Measurements from ENCODE around the gene ULK3.

The ULK3 gene

GRCh38 chr15:74786551-74787165 is 56.3 kb downstream of the ULK3 start (continued):
- no peak for TF ChIP-seq ZBTB20 (tag by site-specific recombination; IDR thresholded peaks at IDR 0.05)
- peak; percentile 85 for TF ChIP-seq ZFP69B (tag by site-specific recombination; IDR thresholded peaks at IDR 0.05)
- TF ChIP-seq KLF1 (tag by site-specific recombination; IDR thresholded peaks at IDR 0.05), result peak; percentile 89
- no peak for TF ChIP-seq ZNF24 (tag by site-specific recombination; IDR thresholded peaks at IDR 0.05)
- no peak for TF ChIP-seq ZNF311 (tag by site-specific recombination; IDR thresholded peaks at IDR 0.05; ENCODE audit: borderline replicate concordance)
- no peak for TF ChIP-seq ZNF629 (tag by site-specific recombination; IDR thresholded peaks at IDR 0.05)
- no peak for TF ChIP-seq HOXC10 (CRISPR knock-in tag; IDR thresholded peaks at IDR 0.05)
- no peak for TF ChIP-seq ZNF555 (tag by site-specific recombination; conservative IDR thresholded peaks at IDR 0.05)
- peak; percentile 43; the same call in 1 of the 2 replicates for TF ChIP-seq GLIS1 (tag by site-specific recombination; IDR thresholded peaks at IDR 0.05)
- TF ChIP-seq ZNF169 (tag by site-specific recombination; IDR thresholded peaks at IDR 0.05), result no peak
- TF ChIP-seq ZNF518A (tag by site-specific recombination; conservative IDR thresholded peaks at IDR 0.05; ENCODE audit: low read depth), result no peak
- no peak for TF ChIP-seq ATF2 (tag by site-specific recombination; IDR thresholded peaks at IDR 0.05; ENCODE audit: low read depth)
- no peak for TF ChIP-seq BCL6B (tag by site-specific recombination; IDR thresholded peaks at IDR 0.05)
- TF ChIP-seq ZNF692 (tag by site-specific recombination; IDR thresholded peaks at IDR 0.05), result peak; percentile 84
- TF ChIP-seq ZNF366 (tag by site-specific recombination; conservative IDR thresholded peaks at IDR 0.05), result no peak
- TF ChIP-seq CTCF (tag by site-specific recombination; IDR thresholded peaks at IDR 0.05), result no peak
- no peak for TF ChIP-seq BCL11B (tag by site-specific recombination; IDR thresholded peaks at IDR 0.05; ENCODE audit: low read depth)
- TF ChIP-seq ZNF239 (tag by site-specific recombination; IDR thresholded peaks at IDR 0.05), result no peak
- 0 out of 2 replicates have a peak, but pooled peaks have one; percentile 25 for TF ChIP-seq SP2 (tag by site-specific recombination; IDR thresholded peaks at IDR 0.05)
- TF ChIP-seq INSM2 (tag by site-specific recombination; IDR thresholded peaks at IDR 0.05), result no peak
- no peak for TF ChIP-seq ZNF624 (tag by site-specific recombination; IDR thresholded peaks at IDR 0.05)
- no peak for TF ChIP-seq ZNF585B (tag by site-specific recombination; IDR thresholded peaks at IDR 0.05)
- no peak for TF ChIP-seq ZNF707 (tag by site-specific recombination; IDR thresholded peaks at IDR 0.05)
- no peak for TF ChIP-seq ZNF223 (tag by site-specific recombination; IDR thresholded peaks at IDR 0.05)
- TF ChIP-seq ZNF664 (tag by site-specific recombination; IDR thresholded peaks at IDR 0.05), result no peak
- TF ChIP-seq ZNF423 (tag by site-specific recombination; IDR thresholded peaks at IDR 0.05), result no peak
- TF ChIP-seq ZNF404 (tag by site-specific recombination; IDR thresholded peaks at IDR 0.05), result no peak
